Progenitor cell of endocrine pancreas (in vitro differentiated cells): ENCODE measurements around the gene CSNK1A1. TPM values are rescaled to one million over a fixed set of nuclear protein-coding genes. Genes with fewer than 3 reads are reported as not detected.
A peak's percentile ranks its signal among the peaks of the same experiment; 100 is the strongest.
"Not testable (repeated sequence)": the region's sequence is repeated elsewhere in the genome, so short reads cannot be mapped to it uniquely, and the experiment has no call there.

Experiments
- DNase-seq: peaks from one replicate; pipeline ENCODE4 v3.0.0; 2021; ENCODE audit warnings: low spot score; ENCODE audit not compliant: unreplicated experiment
- H3K27ac Mint-ChIP-seq: 2 replicates; pipeline ENCODE4 v1.8.0; 2021; ENCODE audit warnings: mild to moderate bottlenecking, moderate library complexity, mixed read lengths
- H3K27me3 Mint-ChIP-seq: 2 replicates; pipeline ENCODE4 v1.8.0; 2021; ENCODE audit warnings: mixed read lengths
- H3K36me3 Mint-ChIP-seq: 2 replicates; pipeline ENCODE4 v1.8.0; 2022; ENCODE audit warnings: mixed read lengths; ENCODE audit not compliant: insufficient read depth
- H3K4me1 Mint-ChIP-seq: 2 replicates; pipeline ENCODE4 v1.8.0; 2021; ENCODE audit warnings: low read depth, mixed read lengths
- H3K4me3 Mint-ChIP-seq: 2 replicates; pipeline ENCODE4 v1.8.0; 2021; ENCODE audit warnings: low read depth, mild to moderate bottlenecking, moderate library complexity, mixed read lengths
- H3K9me3 Mint-ChIP-seq: 2 replicates; pipeline ENCODE4 v1.8.0; 2021; ENCODE audit warnings: low read depth, mixed read lengths
- CTCF ChIP-seq: fragments of 200-600 bp; sonication (generic); IDR thresholded peaks from one replicate; pipeline ENCODE4 v1.5.0; 2021; ENCODE audit warnings: antibody characterized with exemption, mild to moderate bottlenecking; ENCODE audit not compliant: unreplicated experiment
- total RNA-seq: library from RNA; stranded (reverse); gene quantifications from 2 replicates; pipeline ENCODE4 v1.2.1, GENCODE V29; 2021

Gene CSNK1A1
- total RNA-seq, 1 donor from 2014 or later, result 213 TPM

- Mint-ChIP-seq H3K27me3 (no peaks in the 10 kb centered on the region), H3K27ac (no peak overlapping the region), H3K9me3 (no peaks in the 10 kb centered on the region), H3K36me3 (no peaks in the 10 kb centered on the region), H3K4me1 (no peaks in the 10 kb centered on the region), H3K4me3 (no peak overlapping the region)
- no peak for DNase-seq
- no peak for TF ChIP-seq CTCF
These were observed 20.9 kb upstream of the CSNK1A1 start for GRCh38 chr5:149572170-149572569.

GRCh38 chr5:149567226-149567625, 16.0 kb upstream of the CSNK1A1 start:
- H3K4me3 Mint-ChIP-seq, result no peak overlapping the region
- H3K4me1 Mint-ChIP-seq, result no peaks in the 10 kb centered on the region

GRCh38 chr5:149564542-149565140, 13.4 kb upstream of the CSNK1A1 start:
- H3K4me3 Mint-ChIP-seq, H3K4me1 Mint-ChIP-seq, H3K27me3 Mint-ChIP-seq, DNase-seq, H3K9me3 Mint-ChIP-seq, H3K36me3 Mint-ChIP-seq, H3K27ac Mint-ChIP-seq: not testable (repeated sequence)
- peak; percentile 70 for TF ChIP-seq CTCF

More at GRCh38 chr5:149567226-149567625, 16.0 kb upstream of the CSNK1A1 start:
- no peak for DNase-seq
- Mint-ChIP-seq H3K36me3 (no peaks in the 10 kb centered on the region), H3K9me3 (no peaks in the 10 kb centered on the region), H3K27ac (no peak overlapping the region), H3K27me3 (no peaks in the 10 kb centered on the region)
- TF ChIP-seq CTCF, result no peak

GRCh38 chr5:149563466-149563865, 12.2 kb upstream of the CSNK1A1 start:
- DNase-seq, result no peak
- H3K9me3 Mint-ChIP-seq, result no peaks in the 10 kb centered on the region
- H3K27ac Mint-ChIP-seq, result no peak overlapping the region
- TF ChIP-seq CTCF, result no peak
- no peaks in the 10 kb centered on the region for H3K27me3 Mint-ChIP-seq
- no peaks in the 10 kb centered on the region for H3K4me1 Mint-ChIP-seq
- no peaks in the 10 kb centered on the region for H3K36me3 Mint-ChIP-seq
- no peak overlapping the region for H3K4me3 Mint-ChIP-seq

- Mint-ChIP-seq H3K27ac (no peak overlapping the region), H3K27me3 (no peaks in the 10 kb centered on the region), H3K36me3 (no peaks in the 10 kb centered on the region), H3K9me3 (no peaks in the 10 kb centered on the region), H3K4me3 (no peak overlapping the region), H3K4me1 (no peaks in the 10 kb centered on the region)
- TF ChIP-seq CTCF, result no peak
- no peak for DNase-seq
These were observed 10.6 kb upstream of the CSNK1A1 start for GRCh38 chr5:149561848-149562247.
